GM21737 (cell line): ENCODE measurements around the gene SRSF6.
A peak's percentile ranks its signal among the peaks of the same experiment; 100 is the strongest.
"Not testable (repeated sequence)": the region's sequence is repeated elsewhere in the genome, so short reads cannot be mapped to it uniquely, and the experiment has no call there.

Experiments
- ATAC-seq: cut with Tn5 transposase; IDR thresholded peaks from one replicate; pipeline ENCODE4 v1.9.1; 2021; ENCODE audit warnings: mild to moderate bottlenecking, moderate library complexity; ENCODE audit not compliant: unreplicated experiment

SRSF6 gene

DNA sequence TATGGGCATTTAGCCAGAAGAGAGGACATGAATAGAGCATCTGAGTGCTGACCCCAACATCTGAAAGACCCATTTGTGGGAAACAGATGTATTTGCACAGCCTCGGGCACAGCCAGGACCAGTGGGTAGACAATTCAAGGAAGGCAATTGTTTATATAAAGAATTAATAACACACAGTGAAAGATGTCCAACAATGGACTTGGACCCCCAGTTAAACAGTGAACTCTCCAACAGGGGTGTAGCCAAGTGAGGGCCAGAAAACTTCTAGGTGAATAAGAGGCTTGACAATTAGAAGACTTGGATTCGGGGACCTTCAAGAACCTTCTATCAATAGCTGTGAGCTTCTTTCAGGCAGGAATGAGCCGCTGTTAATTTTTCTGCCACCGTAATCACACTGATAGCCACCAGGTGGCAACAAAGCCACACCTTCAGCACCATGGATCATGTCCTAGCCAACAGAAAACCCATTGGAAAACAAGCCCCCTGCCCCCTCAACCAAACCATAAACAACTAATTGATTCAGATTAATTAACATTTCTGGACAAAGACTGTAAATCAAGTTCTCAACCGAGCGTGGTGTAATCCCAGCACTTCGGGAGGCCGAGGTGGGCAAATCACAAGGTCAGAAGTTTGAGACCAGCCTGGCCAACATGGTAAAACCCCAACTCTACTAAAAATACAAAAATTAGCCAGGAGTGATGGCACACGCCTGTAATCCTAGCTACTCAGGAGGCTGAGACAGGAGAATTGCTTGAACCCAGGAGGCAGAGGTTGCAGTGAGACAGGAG, 8.8 kb upstream of the SRSF6 start:
- ATAC-seq: no peak

DNA sequence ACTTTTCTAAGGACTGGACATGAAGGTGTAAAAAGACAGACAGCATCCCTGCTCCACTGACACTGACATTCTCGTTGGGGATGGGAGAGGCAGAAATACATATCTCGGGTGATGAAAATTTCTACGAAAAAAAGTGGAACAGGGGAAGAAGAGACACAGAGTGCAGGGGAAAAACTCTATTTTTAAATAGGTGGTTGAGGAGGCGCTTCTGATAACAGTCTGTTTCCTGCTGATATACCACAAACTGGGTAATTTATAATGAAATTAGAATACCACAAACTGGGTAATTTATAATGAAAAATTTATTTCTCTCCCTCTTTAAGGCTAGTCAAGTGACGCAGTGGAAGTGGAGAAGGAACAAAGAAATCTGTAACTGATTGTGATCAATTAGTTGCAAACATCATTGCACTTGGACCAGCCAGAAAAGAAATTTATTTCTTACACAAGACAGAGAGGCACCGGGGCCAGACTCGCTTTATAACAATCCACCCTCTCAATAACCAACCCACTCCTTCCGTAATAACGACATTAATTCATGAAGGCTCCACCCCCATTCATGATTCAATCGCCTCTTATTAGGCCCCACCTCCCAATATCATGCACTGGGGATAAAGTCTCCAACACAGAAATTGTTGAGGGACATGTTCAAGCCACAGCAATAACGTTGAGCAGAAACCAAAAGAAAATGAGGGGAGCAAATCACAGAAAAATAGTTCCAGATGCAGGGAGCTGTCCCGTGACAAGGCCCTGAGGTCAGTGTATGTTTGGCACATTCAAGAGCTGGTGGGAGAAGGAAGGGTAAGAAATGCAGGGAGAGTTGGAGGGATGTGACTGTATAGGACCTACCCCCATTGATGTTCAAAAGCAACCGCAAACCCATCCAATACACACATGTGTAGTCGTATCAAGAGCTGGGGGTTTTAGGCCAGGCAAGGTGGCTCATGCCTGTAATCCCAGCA, 6.6 kb upstream of the SRSF6 start:
- ATAC-seq: no peak

DNA sequence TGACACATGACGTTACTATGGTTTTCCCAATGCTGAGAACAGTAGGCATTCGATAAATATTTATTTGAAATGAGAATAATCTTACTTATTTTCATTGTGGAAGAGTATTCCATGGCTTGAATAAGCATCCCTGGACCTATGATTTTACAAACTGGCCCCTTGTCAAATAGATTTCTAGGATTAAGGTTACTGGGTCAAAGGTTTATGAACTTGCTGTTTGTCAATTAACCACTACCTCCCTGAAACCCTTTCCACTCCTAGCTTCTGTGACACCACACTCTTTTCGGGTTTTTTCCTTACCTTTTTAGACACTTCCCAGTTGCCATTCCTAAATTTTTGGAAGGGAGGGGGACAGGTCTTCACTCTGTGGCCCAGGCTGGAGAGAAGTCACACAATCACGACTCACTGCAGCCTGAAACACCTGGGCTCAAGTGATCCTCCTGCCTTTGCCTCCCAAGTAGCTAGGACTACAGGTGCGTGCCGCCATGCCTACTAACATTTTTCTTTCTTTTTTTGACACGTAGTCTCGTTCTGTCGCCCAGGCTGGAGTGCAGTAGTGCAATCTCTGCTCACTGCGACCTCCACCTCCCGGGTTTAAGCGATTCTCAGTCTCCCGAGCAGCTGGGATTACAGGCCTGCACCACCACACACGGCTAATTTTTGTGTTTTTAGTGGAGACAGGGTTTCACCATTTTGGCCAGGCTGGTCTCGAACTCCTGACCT, 5.1 kb upstream of the SRSF6 start:
- ATAC-seq: no peak

DNA sequence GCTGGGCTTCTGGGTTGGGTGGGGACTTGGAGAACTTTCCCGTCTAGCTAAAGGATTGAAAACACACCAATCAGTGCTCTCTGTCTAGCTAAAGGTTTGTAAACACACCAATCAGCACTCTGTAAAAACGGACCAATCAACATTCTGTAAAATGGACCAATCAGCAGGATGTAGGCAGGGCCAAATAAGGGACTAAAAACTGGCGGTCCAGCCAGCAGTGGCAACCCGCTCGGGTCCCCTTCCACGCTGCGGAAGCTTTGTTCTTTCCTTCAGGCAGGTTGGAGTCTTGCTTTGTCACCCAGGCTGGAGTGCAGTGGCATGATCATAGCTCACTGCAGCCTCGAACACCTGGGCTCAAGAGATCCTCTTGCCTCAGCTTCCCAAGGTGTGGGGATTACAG, 1.4 kb upstream of the SRSF6 start:
- ATAC-seq: not testable (repeated sequence)

DNA sequence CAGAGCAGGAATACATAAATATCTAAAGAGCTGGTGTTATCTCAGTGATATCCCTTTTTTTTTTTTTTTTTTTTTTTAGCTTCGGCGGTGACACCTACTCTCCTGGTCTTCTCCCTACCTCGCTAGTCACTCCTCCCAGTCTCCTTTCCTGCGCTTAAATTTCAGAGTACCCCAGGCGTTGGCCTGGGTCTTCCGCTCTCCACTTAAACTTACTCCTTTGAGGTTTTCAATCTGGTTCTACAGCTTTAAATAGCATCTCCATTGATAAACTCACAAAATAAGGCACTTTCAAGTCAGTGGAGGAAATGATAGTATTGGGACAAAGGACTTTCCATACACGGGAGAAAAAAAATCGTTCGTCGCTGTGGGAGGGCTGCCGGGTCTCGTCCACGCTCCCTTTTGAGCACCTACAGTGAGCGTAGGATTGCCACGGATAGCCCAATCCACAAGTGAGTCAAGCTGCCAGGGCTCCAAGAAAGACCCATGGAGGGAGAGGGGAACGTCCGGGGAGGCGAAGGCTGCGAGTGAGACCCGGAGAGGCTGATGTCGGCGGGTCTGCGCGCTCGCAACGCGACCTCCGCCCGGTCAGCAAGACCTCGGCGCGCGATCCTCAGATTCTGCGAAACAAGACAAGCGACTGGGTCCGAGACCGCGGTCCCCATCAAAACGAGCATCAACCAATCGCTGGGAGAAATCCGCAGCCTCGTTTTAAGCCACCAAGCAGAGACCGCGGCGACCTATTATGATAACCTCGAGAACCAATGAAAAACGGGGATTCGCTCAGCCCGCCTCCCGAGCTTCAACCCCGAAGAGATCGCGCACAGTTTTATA, 672 bp upstream of the SRSF6 start:
- ATAC-seq: peak; percentile 67

DNA sequence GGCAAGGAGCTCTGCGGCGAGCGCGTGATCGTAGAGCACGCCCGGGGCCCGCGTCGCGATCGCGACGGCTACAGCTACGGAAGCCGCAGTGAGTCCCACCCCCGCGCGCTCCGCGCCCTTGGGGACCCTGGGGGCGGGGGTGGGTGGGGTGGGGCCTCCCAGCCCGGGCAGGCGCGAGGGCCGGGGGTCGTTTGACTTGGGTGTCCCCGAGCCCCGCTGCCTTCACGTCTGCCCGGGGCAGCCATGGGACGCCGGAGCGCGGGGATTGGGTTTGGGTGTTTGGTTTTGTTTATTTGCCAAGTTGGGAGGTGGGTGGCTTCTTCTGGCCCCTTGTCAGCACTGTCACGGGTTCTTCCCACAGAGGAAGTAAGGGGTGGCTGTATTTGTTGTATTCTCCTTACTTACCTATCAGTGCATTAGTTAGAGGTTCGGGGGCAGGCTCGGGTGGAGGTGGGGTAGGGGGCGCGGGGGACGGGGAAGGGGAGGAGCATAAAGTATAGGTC, 777 bp downstream of the SRSF6 start:
- ATAC-seq: peak; percentile 4

DNA sequence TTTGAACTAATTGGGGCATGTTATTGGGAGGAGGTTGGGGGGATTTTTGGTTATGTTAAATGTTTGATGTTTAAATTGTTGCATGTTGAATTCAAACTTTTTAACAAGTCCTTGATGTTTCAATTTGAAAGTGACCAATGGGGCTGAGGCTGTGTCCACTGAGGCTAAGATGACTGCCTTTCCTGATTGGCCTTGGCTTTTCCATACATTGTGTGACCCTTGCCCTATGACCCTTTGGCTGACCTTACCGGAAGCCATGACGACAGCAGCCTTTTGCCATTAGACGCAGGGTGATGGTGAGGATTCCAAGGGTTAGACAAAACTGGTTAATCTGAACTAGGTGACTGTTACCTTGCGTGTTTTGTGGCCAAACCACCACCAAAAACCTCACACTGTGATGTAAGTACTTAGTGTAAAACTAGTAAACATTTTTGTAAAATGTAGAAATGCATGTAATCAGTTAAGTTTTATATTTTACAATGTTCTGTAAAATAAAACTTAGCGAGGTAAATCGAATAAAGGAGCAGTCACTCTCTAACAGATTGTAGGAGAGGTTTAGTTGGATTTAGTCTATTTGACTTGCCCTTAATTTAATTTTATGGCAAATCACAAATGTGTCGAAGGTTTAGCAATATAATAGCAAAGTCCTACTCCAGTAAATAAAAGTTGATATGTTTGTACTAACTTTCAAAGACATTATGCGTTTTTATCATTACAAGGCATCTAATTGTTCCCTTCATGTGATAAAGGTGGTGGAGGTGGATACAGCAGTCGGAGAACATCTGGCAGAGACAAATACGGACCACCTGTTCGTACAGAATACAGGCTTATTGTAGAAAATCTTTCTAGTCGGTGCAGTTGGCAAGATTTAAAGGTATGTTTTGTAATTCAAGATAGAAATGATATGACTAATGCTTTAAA, 1.6 kb downstream of the SRSF6 start:
- ATAC-seq: no peak

DNA sequence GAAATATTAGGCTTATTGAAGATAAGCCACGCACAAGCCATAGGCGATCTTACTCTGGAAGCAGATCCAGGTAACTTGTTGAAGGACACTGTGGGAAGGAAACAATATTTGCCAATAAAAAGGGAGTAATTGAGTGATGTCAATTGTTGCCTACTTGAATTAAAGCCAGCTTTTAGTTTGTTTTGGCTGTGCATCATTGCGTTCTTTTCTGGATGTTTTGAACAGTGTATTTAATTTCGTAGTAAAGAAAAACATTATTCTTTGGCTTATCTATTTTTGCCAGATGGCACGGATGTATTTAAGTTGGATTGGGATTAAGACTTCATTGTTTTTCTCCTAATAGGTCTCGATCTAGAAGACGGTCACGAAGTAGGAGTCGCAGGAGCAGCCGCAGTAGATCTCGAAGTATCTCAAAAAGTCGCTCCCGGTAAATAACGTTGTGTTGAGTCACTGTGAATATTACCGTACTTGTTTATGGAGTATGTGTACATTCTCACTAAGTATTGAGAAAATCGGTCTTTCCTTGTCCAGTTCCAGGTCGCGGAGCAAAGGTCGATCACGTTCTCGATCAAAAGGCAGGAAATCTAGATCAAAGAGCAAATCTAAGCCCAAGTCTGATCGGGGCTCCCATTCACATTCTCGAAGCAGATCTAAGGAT, 2.6 kb downstream of the SRSF6 start:
- ATAC-seq: no peak

DNA sequence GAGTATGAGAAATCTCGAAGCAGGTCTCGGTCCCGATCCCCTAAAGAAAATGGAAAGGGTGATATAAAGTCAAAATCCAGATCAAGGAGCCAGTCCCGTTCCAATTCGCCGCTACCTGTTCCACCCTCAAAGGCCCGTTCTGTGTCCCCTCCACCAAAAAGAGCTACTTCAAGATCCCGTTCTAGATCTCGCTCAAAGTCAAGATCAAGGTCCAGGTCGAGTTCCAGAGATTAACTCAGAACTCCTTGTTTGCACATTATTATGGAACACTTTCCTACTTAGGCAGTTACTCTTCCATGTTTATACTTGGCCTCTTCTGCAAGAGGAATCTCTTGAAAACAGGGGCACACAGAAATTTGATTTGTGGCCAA, 3.1 kb downstream of the SRSF6 start:
- ATAC-seq: no peak

DNA sequence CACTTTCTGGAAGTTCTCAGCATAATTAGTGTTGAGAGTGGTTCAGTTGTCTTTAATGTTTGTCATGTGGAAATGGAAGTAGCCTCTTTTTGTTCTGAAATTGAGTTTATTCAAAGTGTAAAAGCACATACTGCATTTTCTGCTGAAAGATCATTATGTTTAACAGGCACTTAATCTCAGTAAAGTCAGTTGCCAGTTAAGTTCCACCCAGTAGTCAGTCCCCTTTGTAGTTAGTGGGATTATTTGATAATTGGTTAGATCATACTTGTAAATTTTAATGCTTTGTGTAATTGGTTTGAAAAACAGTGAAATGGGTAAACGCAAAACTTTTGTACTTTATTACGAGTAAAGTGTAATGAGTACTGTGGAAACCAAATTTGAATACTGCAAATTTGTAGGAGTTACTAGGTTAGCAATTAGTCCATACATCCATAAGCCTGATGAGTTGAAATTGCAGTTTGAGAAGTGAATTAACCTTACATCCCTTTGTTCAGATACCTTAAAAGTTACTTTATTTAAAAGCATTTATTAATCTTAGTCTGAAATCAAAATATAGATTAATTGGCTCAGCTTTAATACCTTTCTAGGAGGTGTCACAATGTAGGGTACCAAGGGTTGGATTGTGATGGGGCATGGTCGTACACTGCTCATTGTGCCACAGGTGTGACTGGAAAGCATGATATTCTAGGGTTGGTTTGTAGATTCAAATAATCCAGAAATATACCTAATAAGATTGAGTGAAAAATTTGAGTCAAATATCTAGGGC, 4.4 kb downstream of the SRSF6 start:
- ATAC-seq: no peak

DNA sequence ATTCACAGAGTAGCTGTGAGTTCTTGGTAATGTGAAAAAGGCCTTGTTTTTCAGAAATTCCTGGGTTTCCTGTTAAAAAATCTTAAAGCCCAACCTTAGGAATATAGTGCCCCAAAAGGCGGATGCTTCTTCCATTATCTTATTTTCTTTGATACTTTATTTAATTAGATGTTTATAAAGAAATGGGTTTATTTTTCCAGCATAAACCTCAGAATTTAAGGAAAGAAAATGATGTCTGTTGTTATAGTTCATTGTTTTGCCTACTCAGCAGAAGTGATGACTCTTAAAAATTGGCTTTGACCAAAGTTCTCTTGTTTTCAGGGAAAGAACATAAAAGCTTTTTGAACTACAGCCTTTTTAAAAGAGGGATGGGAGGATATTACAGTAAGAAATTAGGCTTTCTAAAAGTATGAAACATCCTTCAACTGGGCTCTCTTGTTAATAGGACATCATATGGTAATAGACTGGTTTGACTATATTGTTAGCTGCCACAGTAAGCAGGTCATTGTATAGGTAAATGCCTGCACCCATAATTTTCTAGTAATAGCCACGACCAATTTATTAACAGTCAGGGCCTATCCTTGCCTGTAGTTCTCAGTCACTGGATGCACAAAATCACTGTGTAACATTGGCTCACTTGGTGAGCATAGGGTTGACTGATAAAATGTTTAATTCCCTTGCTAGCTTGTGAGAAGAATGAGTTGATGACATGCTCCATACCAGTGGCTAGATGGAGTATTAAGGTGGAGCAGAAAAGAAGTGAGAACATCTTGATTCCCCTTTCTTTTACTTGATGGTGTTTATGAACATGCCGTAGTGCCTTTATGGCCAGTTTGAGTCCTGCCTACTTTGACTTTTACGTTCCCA, 5.2 kb downstream of the SRSF6 start:
- no peak for ATAC-seq

DNA sequence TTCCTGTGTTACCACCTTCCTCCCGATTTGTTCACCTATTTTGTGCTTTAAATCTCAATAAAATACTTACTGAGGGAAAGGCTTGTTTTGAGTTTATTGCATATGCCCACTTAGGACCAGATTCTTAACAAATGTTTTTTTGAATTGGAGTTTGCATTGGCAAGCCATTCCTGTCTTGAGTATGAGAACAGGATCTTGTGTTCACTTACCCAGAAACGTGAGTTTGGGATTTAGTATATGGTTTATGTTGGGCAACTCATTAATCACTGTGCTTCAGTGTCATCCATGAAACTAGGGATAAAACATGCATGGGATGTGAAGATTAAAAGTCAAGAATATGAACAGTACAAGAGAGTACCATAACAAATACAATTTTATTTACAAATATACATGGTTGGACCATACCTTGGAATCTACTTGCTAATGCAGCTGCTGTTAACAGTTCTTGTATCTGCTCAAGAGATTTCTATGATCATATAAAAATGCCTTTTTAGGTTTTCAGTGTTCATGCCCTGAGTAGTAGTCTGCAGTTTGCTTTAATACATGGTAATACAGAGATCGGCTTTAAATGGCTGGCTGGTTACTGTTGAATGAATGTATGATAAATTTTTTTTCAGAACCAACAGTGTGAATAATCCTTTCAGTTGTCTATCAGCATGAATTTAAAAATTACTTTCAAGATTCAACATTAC, 6.0 kb downstream of the SRSF6 start:
- ATAC-seq: no peak

DNA sequence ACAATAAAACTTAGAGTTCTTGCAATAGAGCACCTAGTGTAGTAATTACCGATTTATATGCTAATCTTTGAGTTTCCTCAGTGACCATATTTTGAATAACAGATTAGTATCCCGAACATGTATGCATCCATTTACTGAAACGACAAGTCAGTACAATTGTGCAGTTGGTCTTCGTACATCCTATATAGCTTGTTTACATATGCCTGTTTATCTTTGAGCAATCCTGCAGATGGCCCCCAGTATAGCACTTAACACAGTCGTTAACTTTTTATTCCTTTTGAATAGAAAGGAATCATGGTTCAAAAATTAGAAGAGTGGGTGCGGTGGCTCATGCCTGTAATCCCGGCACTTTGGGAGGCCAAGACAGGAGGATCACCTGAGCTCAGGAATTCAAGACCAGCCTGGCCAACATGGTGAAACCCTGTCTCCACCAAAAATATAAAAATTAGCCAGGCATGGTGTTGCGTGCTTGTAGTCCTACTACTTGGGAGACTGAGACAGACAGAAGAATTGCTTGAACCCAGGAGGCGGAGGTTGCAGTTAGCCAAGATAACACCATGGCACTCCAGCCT, 6.6 kb downstream of the SRSF6 start:
- no peak for ATAC-seq

DNA sequence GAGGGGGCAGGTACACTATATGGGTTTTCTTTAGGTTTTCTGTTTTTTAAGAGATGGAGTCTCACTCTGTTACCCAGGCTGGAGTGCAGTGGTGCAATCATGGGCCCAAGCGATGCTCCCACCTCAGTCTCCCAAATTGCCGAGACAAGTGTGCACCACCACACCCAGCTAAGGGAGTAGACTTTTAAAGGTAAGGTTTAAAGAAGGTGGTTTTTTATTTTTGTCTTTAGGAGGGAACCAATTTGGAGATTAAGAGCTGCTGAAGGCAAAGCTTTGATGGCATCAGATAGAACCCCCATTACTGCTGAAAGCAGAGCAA, 7.9 kb downstream of the SRSF6 start:
- ATAC-seq: no peak

DNA sequence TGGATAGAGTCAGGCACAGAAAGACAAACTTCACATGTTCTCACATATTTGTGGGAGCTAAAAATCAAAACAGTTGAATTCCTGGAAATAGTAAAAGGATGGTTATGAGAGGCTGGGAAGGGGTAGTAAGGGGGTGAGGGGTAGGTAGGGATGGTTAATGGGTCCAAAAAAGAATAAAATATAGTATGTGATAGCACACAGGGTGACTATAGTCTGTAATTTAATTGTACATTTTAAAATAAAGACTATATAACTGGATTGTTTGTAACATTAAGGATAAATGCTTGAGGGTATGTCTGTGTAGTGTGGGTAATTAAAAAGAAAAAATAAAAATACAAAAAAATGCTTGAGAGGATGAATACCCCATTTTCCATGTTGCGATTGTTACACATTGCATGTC, 9.9 kb downstream of the SRSF6 start:
- ATAC-seq: no peak

DNA sequence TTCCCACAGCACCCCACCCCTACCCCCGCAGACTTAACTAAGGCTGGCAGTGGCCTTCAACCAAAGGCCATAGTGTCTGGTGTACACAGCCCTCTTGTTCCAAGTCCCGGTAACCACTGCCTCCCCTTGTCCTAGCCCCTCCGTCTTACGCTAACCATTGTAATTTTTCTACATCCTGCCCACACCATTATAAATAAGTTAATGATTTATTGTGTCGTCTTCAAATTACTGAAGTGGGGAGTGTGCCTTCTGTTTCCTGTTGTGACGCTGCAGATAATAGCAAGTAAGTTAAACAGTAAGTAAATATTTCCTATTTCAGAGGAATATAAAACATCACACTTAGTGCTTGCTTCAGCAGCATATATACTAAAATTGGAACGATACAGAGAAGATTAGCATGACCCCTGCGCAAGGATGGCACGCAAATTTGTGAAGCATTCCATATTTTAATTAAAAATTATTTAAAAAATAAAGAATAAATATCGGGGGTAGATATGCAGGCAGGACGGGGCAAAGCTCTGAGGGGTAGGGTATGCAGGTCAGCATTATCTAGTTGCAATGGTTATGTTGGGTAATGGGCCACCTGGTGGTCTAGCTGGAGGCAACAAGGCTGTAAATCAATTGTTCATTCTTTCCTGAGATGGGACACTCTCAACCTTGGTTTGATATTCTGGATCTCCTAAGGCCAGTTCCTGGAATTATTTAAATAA, 15.1 kb downstream of the SRSF6 start:
- ATAC-seq: no peak
